IPS-20b (cell line): Measurements from ENCODE around the gene DNHD1.
"Not testable (repeated sequence)": the region's sequence is repeated elsewhere in the genome, so short reads cannot be mapped to it uniquely, and the experiment has no call there.

Source experiments
- H3K27ac ChIP-seq: one replicate; pipeline ENCODE4 v1.5.1; 2013; ENCODE audit warnings: low read length
- H3K27me3 ChIP-seq: 2 replicates; pipeline ENCODE4 v1.6.1; 2013; ENCODE audit warnings: mild to moderate bottlenecking, low read length, inconsistent platforms; ENCODE audit not compliant: insufficient read depth
- H3K36me3 ChIP-seq: 2 replicates; pipeline ENCODE4 v1.6.1; 2013; ENCODE audit warnings: low read depth, mild to moderate bottlenecking, inconsistent platforms, low read length, moderate library complexity; ENCODE audit not compliant: insufficient read depth
- H3K4me1 ChIP-seq: 2 replicates; pipeline ENCODE4 v1.6.1; 2013; ENCODE audit warnings: mild to moderate bottlenecking, control low read depth, inconsistent platforms, low read length, moderate library complexity; ENCODE audit not compliant: insufficient read depth
- H3K4me3 ChIP-seq: 2 replicates; pipeline ENCODE4 v1.5.1; 2013; ENCODE audit warnings: mild to moderate bottlenecking, low read length, inconsistent platforms
- H3K9ac ChIP-seq: 2 replicates; pipeline ENCODE4 v1.6.1; 2013; ENCODE audit warnings: low read depth, mild to moderate bottlenecking, inconsistent platforms, low read length, moderate library complexity
- H3K9me3 ChIP-seq: 2 replicates; pipeline ENCODE4 v1.6.1; 2013; ENCODE audit warnings: mild to moderate bottlenecking, low read depth, low read length, inconsistent platforms; ENCODE audit not compliant: insufficient read depth

The DNHD1 gene

GRCh38 chr11:6505577-6506240 is 8.6 kb downstream of the DNHD1 start:
- no peaks in the 10 kb centered on the region for H3K27me3 ChIP-seq
- no peaks in the 10 kb centered on the region for H3K9me3 ChIP-seq
- peaks cover 18% of the 10 kb centered on the region for H3K36me3 ChIP-seq
- H3K4me3 ChIP-seq: no peak overlapping the region
- no peak overlapping the region for H3K27ac ChIP-seq
- no peak overlapping the region for H3K9ac ChIP-seq
- no peaks in the 10 kb centered on the region for H3K4me1 ChIP-seq

- Histone ChIP-seq H3K36me3 (no peaks in the 10 kb centered on the region; the same call in 1 of the 2 replicates), H3K27me3 (no peaks in the 10 kb centered on the region), H3K9ac (no peak overlapping the region), H3K27ac (no peak overlapping the region), H3K9me3 (no peaks in the 10 kb centered on the region), H3K4me1 (no peaks in the 10 kb centered on the region), H3K4me3 (no peak overlapping the region)
These were observed 19.8 kb downstream of the DNHD1 start for GRCh38 chr11:6516865-6517264.

- H3K27me3 ChIP-seq: no peaks in the 10 kb centered on the region
- no peaks in the 10 kb centered on the region for H3K9me3 ChIP-seq
- no peaks in the 10 kb centered on the region for H3K4me1 ChIP-seq
- no peaks in the 10 kb centered on the region for H3K36me3 ChIP-seq
- H3K27ac ChIP-seq: no peak overlapping the region
- H3K9ac ChIP-seq: no peak overlapping the region
- H3K4me3 ChIP-seq: no peak overlapping the region
These were observed 23.2 kb downstream of the DNHD1 start for GRCh38 chr11:6520265-6520664.

GRCh38 chr11:6521946-6522345 is 24.9 kb downstream of the DNHD1 start:
- not testable (repeated sequence) for H3K27ac ChIP-seq, H3K36me3 ChIP-seq, H3K4me1 ChIP-seq, H3K4me3 ChIP-seq, H3K9me3 ChIP-seq, H3K27me3 ChIP-seq, H3K9ac ChIP-seq

- no peak overlapping the region for H3K27ac ChIP-seq
- H3K4me1 ChIP-seq: no peaks in the 10 kb centered on the region
- H3K9ac ChIP-seq: no peak overlapping the region
- no peaks in the 10 kb centered on the region for H3K9me3 ChIP-seq
- H3K36me3 ChIP-seq: no peaks in the 10 kb centered on the region
- no peaks in the 10 kb centered on the region for H3K27me3 ChIP-seq
- H3K4me3 ChIP-seq: no peak overlapping the region
These were observed 26.2 kb downstream of the DNHD1 start for GRCh38 chr11:6523253-6523652.

GRCh38 chr11:6526411-6527135 is 29.5 kb downstream of the DNHD1 start:
- no peaks in the 10 kb centered on the region for H3K9me3 ChIP-seq
- no peaks in the 10 kb centered on the region for H3K4me1 ChIP-seq
- no peak overlapping the region for H3K27ac ChIP-seq
- H3K27me3 ChIP-seq: no peaks in the 10 kb centered on the region
- no peak overlapping the region for H3K9ac ChIP-seq
- no peak overlapping the region for H3K4me3 ChIP-seq
- H3K36me3 ChIP-seq: no peaks in the 10 kb centered on the region

- H3K4me1 ChIP-seq: no peaks in the 10 kb centered on the region
- H3K36me3 ChIP-seq: no peaks in the 10 kb centered on the region
- H3K4me3 ChIP-seq: no peak overlapping the region
- H3K9me3 ChIP-seq: no peaks in the 10 kb centered on the region
- H3K9ac ChIP-seq: no peak overlapping the region
- no peaks in the 10 kb centered on the region for H3K27me3 ChIP-seq
- H3K27ac ChIP-seq: no peak overlapping the region
These were observed 32.2 kb downstream of the DNHD1 start for GRCh38 chr11:6529266-6529665.

- H3K27ac ChIP-seq: no peak overlapping the region
- no peak overlapping the region for H3K9ac ChIP-seq
- H3K36me3 ChIP-seq: no peaks in the 10 kb centered on the region
- H3K9me3 ChIP-seq: no peaks in the 10 kb centered on the region
- H3K4me3 ChIP-seq: no peak overlapping the region
- no peaks in the 10 kb centered on the region for H3K27me3 ChIP-seq
- no peaks in the 10 kb centered on the region for H3K4me1 ChIP-seq
These were observed 33.8 kb downstream of the DNHD1 start for GRCh38 chr11:6530848-6531247.

GRCh38 chr11:6531267-6531752 is 34.2 kb downstream of the DNHD1 start:
- Histone ChIP-seq H3K9ac (no peak overlapping the region), H3K9me3 (no peaks in the 10 kb centered on the region)

GRCh38 chr11:6538456-6538855 is 41.4 kb downstream of the DNHD1 start:
- H3K4me3 ChIP-seq: no peak overlapping the region
- no peaks in the 10 kb centered on the region for H3K27me3 ChIP-seq
- no peaks in the 10 kb centered on the region for H3K9me3 ChIP-seq
- H3K9ac ChIP-seq: no peak overlapping the region
- no peak overlapping the region for H3K27ac ChIP-seq
- no peaks in the 10 kb centered on the region for H3K36me3 ChIP-seq
- peaks cover 6% of the 10 kb centered on the region; the same call in 1 of the 2 replicates for H3K4me1 ChIP-seq

More at GRCh38 chr11:6531267-6531752, 34.2 kb downstream of the DNHD1 start:
- Histone ChIP-seq H3K27ac (no peak overlapping the region), H3K36me3 (no peaks in the 10 kb centered on the region), H3K4me3 (no peak overlapping the region), H3K4me1 (no peaks in the 10 kb centered on the region), H3K27me3 (no peaks in the 10 kb centered on the region)

- no peak overlapping the region for H3K4me3 ChIP-seq
- H3K27me3 ChIP-seq: no peaks in the 10 kb centered on the region
- no peak overlapping the region for H3K9ac ChIP-seq
- H3K9me3 ChIP-seq: no peaks in the 10 kb centered on the region
- peaks cover 6% of the 10 kb centered on the region; the same call in 1 of the 2 replicates for H3K4me1 ChIP-seq
- H3K36me3 ChIP-seq: no peaks in the 10 kb centered on the region
- no peak overlapping the region for H3K27ac ChIP-seq
These were observed 41.9 kb downstream of the DNHD1 start for GRCh38 chr11:6538945-6539344.

GRCh38 chr11:6539748-6540268 is 42.7 kb downstream of the DNHD1 start:
- Histone ChIP-seq H3K9ac (no peak overlapping the region), H3K4me3 (no peak overlapping the region), H3K27ac (no peak overlapping the region)

More at GRCh38 chr11:6539748-6540268, 42.7 kb downstream of the DNHD1 start:
- H3K9me3 ChIP-seq: no peaks in the 10 kb centered on the region
- H3K36me3 ChIP-seq: no peaks in the 10 kb centered on the region
- no peaks in the 10 kb centered on the region for H3K27me3 ChIP-seq
- H3K4me1 ChIP-seq: peaks cover 6% of the 10 kb centered on the region; the same call in 1 of the 2 replicates
